NCI-H1694 (cell line): ENCODE results near the gene MAGI1.
A peak's percentile ranks its signal among the peaks of the same experiment; 100 is the strongest.
"Not testable (repeated sequence)": the region's sequence is repeated elsewhere in the genome, so short reads cannot be mapped to it uniquely, and the experiment has no call there.

Experiments
- DNase-seq: peaks from one replicate; lab custom pipeline; 2025; lab: John Stamatoyannopoulos, UW

Gene MAGI1

GRCh38 chr3:65749066-65749465 is 289.7 kb downstream of the MAGI1 start:
- DNase-seq, result no peak

GRCh38 chr3:65748326-65748725 is 290.4 kb downstream of the MAGI1 start:
- no peak for DNase-seq

DNA sequence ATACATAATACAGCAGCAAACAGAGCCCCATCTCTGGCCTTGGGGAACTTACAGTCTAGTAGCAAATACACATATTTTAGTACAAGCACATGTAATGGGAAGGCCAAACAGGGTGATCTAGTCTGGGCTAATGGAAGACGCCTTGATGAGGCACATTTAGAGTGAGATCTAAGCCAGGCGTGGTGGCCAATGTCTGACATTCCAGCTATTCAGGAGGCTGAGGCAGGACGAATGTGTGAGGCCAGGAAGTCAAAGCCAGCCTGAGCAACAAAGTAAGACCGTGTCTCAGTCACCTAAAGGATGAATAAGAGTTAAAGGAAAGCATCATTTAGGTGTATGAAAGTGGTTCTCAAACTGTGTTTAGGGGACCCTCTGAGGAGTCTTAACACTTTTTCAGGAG is 291.9 kb downstream of the MAGI1 start:
- DNase-seq, result no peak

DNA sequence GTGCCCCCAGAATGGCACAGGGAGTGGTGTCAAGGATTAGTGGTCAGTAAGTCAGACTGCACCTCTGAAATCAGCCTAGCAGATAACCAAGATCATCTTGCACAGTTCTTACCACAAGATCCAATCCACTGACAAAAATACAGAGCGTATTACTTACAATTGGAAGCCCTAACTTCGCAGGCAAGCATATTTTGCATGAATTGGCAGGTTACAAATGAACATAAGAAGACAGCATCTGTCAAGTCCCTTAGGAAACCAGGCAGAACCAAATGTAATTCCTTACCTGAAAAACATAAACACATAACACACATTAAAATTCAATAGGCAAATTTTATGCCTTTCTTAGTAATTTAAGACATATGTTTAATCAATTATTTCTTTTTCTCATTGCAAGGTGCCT is 293.4 kb downstream of the MAGI1 start:
- no peak for DNase-seq

DNA sequence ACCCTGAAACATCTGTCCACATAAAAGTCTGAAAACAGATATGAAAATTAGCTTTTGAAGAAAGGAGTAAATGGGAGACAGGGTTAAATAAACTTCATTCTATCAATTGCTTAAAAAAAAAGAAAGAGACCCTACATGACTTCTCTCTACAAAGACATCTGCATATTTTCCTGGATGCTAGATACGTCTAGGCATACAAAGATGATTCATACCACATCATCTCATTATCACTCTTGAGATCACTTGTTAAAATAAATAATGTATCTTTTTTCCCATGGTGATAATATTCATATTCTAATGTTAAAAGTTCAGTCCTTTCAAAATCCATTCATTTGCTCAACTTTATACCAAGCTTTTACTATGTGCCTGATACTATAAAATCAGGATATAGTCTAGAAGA is 295.8 kb downstream of the MAGI1 start:
- DNase-seq, result no peak

GRCh38 chr3:65741540-65741939 is 297.2 kb downstream of the MAGI1 start:
- DNase-seq, result no peak

DNA sequence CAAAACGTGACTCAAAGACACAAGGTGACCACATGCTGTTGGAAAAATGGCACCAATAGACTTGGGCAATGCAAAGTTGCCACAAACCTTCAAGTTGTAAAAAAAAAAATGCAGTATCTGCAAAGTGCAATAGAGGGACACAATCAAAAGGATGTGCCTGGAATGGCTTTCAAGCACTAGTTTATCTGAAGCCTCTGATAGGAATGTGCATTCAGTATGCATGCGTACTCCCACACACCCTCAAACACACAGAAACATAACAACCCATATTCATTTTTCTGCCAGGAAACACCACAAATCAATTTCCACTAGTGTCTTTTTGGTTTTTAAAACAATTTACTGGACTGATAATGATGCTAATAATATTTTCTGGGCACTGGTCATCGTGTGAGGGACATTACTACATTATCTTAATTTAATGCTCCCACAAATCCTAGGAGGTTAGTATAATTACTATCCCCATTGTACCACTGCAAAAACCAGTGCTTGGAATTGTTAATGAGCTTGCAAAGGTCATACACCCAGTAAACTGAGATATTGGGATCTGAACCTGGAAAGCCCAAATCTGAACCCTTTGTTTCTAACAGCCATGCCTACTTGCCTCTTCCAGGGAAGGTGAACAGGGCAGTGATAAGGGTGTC is 298.7 kb downstream of the MAGI1 start:
- DNase-seq, result no peak

- no peak for DNase-seq
These were observed 303.9 kb downstream of the MAGI1 start for GRCh38 chr3:65734792-65735191.

- DNase-seq, result no peak
These were observed 304.3 kb downstream of the MAGI1 start for GRCh38 chr3:65734382-65734781.

GRCh38 chr3:65733459-65733858 is 305.3 kb downstream of the MAGI1 start:
- no peak for DNase-seq

GRCh38 chr3:65732051-65732935 is 306.4 kb downstream of the MAGI1 start:
- DNase-seq, result peak; percentile 21

- DNase-seq, result no peak
These were observed 308.3 kb downstream of the MAGI1 start for GRCh38 chr3:65730449-65730848.

DNA sequence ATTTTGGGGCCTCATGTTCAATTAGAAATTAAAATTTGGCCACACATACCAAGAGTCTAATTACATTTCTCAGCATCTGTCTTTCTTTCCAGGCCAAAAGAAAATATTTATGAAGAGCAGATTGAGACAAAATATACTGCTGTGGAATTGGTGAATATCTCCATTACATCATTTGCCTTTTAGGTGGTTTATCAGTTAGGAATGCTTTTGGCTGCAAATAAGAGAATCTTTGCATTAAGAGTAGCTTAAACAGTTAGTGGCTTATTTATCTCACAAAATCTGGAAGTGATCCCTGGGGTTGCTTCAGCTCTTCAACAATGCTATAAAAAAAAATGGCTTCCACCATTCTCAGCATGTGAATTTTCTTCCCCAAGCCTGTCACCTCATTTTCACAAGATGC is 308.7 kb downstream of the MAGI1 start:
- DNase-seq, result no peak

DNA sequence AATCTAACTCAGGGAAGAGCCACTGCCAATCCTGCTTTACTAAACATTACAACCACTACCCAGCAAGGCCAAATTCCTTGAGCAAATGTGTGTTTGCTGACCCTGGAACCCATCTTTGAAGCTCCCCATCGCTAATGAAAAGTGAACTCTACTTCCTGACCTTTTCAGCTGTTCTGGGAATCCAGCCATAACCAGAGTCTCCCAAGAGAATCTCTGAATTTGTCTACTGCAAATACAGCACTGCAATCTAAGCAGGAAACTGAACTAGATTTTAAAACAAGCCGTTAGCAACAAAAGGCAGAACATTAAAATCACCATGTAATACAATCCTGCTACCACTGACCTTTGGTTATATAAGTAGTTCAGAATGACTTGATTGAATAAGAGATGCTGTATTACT is 309.2 kb downstream of the MAGI1 start:
- DNase-seq, result no peak

- DNase-seq, result no peak
These were observed 310.6 kb downstream of the MAGI1 start for GRCh38 chr3:65728138-65728537.

GRCh38 chr3:65723985-65724384 is 314.7 kb downstream of the MAGI1 start:
- DNase-seq, result no peak

DNA sequence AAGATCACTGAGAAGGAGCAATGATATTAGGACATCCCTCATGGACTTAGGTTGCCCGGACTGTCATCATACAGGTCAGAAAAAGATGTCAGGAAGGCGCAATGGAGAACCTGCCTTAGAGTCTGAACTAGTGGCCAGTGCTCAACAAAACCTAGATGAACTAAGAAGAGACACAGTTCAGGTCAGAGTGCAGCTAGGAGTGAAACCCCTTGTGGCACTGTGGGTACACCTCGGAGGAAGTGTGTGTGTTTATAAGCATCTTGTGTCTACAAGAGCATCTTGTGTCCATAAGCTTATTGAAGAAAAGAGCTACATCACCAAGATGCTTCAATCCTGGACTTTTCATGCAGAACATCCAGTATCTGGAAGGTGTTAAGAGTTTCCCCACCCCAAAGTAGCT is 315.7 kb downstream of the MAGI1 start:
- no peak for DNase-seq

GRCh38 chr3:65720989-65721737 is 317.6 kb downstream of the MAGI1 start:
- no peak for DNase-seq

DNA sequence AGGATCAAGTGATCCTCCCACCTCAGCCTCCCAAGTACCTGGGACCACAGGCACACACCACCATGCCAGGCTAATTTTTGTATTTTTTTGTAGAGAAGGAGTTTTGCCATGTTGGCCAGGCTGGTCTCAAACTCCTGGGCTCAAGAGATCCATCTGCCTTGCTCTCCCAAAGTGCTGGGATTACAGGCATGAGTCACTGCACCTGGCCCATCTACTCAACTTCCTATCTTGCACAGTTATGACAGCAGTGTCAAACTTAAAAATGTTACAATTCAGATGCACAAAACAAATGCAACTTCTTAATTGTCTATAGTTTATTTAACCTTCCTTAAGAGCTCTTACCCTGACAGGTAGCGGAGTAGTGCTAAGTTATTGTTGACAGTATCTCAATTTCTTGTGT is 319.1 kb downstream of the MAGI1 start:
- not testable (repeated sequence) for DNase-seq

DNA sequence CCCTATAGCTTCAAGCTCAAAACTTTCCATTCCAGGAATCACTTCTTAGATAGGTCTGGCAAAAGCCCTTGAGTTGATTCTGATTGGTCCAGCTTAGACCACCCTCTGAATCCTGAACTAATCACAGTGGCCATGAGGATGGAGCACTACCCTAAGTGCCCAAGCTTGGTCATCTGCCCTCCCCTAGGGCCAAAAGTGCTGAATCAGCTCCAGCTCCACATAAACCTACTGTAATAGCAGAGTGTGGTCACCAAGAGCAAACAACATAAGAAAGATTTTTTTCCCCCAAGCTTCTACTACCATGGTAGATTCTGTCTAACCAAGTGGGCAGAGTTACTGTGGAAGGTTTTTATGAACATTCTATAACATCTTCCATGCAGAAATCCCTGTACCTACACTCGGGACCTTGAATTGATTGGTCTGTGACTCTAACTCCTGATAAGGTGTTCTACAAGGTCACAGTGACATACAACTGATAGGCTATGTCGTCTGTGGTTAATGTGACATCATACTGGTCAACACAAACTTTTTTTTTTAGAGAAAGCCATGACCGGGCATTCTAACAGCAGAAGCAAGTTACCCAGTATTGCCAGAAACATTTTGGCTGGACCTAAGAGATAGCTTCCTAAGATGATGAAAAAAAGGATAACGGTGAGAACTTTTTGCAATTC is 320.9 kb downstream of the MAGI1 start:
- no peak for DNase-seq

GRCh38 chr3:65716071-65716751 is 322.5 kb downstream of the MAGI1 start:
- no peak for DNase-seq

GRCh38 chr3:65714134-65714533 is 324.6 kb downstream of the MAGI1 start:
- no peak for DNase-seq
